H9 (cell line): ENCODE measurements around the gene ATP1A3. TPM values are rescaled to one million over a fixed set of nuclear protein-coding genes. Genes with fewer than 3 reads are reported as not detected.
A peak's percentile ranks its signal among the peaks of the same experiment; 100 is the strongest.

ENCODE experiments used
- DNase-seq: peaks from one replicate; pipeline ENCODE4 v3.0.0-alpha.2; 2017
- H2AFZ ChIP-seq: one replicate; pipeline ENCODE4 v1.6.1; 2013; ENCODE audit warnings: mild to moderate bottlenecking, low read length, control low read depth, moderate library complexity
- H2AK5ac ChIP-seq: 2 replicates; pipeline ENCODE4 v1.6.1; 2013; ENCODE audit warnings: low read length, control low read depth, mixed read lengths; ENCODE audit not compliant: insufficient read length
- H2BK120ac ChIP-seq: one replicate; pipeline ENCODE4 v1.6.1; 2013; ENCODE audit warnings: low read depth, mild to moderate bottlenecking, low read length, control low read depth, inconsistent platforms; ENCODE audit not compliant: poor library complexity, severe bottlenecking
- H2BK12ac ChIP-seq: 2 replicates; pipeline ENCODE4 v1.6.1; 2013; ENCODE audit warnings: low read length, control low read depth, mixed read lengths, low read depth; ENCODE audit not compliant: insufficient read length
- H2BK15ac ChIP-seq: 2 replicates; pipeline ENCODE4 v1.6.1; 2013; ENCODE audit warnings: low read depth, low read length, control low read depth
- H2BK20ac ChIP-seq: one replicate; pipeline ENCODE4 v1.6.1; 2013; ENCODE audit warnings: low read depth, mild to moderate bottlenecking, low read length, control low read depth, inconsistent platforms; ENCODE audit not compliant: poor library complexity, severe bottlenecking
- H2BK5ac ChIP-seq: 2 replicates; pipeline ENCODE4 v1.6.1; 2013; ENCODE audit warnings: low read length, control low read depth, mixed read lengths; ENCODE audit not compliant: insufficient read length
- H3K14ac ChIP-seq: 2 replicates; pipeline ENCODE4 v1.6.1; 2013; ENCODE audit warnings: low read length, control low read depth; ENCODE audit not compliant: insufficient read depth
- H3K18ac ChIP-seq: 2 replicates; pipeline ENCODE4 v1.6.1; 2013; ENCODE audit warnings: low read depth, mild to moderate bottlenecking, mixed read lengths, low read length, control low read depth; ENCODE audit not compliant: insufficient read length
- H3K23ac ChIP-seq: 2 replicates; pipeline ENCODE4 v1.6.1; 2013; ENCODE audit warnings: low read length, control low read depth, mixed read lengths, low read depth; ENCODE audit not compliant: insufficient read length
- H3K23me2 ChIP-seq: 2 replicates; pipeline ENCODE4 v1.6.1; 2013; ENCODE audit warnings: low read depth, mild to moderate bottlenecking, mixed read lengths, low read length, control low read depth; ENCODE audit not compliant: insufficient read length, poor library complexity, severe bottlenecking
- H3K27ac ChIP-seq: 2 replicates; pipeline ENCODE4 v1.5.1; 2013; ENCODE audit warnings: low read length, control low read depth, mixed read lengths, low read depth; ENCODE audit not compliant: insufficient read length
- H3K27me3 ChIP-seq: 2 replicates; pipeline ENCODE4 v1.6.1; 2013; ENCODE audit warnings: low read length, control low read depth, inconsistent platforms; ENCODE audit not compliant: insufficient read depth
- H3K4ac ChIP-seq: 2 replicates; pipeline ENCODE4 v1.6.1; 2013; ENCODE audit warnings: low read depth, mild to moderate bottlenecking, control low read depth, inconsistent platforms, low read length, moderate library complexity
- H3K4me1 ChIP-seq: 2 replicates; pipeline ENCODE4 v1.6.1; 2013; ENCODE audit warnings: low read length, control low read depth, inconsistent platforms; ENCODE audit not compliant: insufficient read depth
- H3K4me2 ChIP-seq: 2 replicates; pipeline ENCODE4 v1.6.1; 2013; ENCODE audit warnings: low read length, control low read depth, mixed read lengths; ENCODE audit not compliant: insufficient read length, insufficient read depth
- H3K56ac ChIP-seq: 2 replicates; pipeline ENCODE4 v1.6.1; 2013; ENCODE audit warnings: low read depth, mild to moderate bottlenecking, mixed read lengths, low read length, control low read depth; ENCODE audit not compliant: insufficient read length
- H3K79me1 ChIP-seq: 2 replicates; pipeline ENCODE4 v1.6.1; 2013; ENCODE audit warnings: low read depth, mild to moderate bottlenecking, moderate library complexity, low read length, control low read depth, inconsistent platforms; ENCODE audit not compliant: insufficient read depth, poor library complexity, severe bottlenecking
- H3K79me2 ChIP-seq: 2 replicates; pipeline ENCODE4 v1.6.1; 2013; ENCODE audit warnings: low read length, control low read depth, inconsistent platforms; ENCODE audit not compliant: insufficient read depth
- H3K9ac ChIP-seq: 2 replicates; pipeline ENCODE4 v1.6.1; 2013; ENCODE audit warnings: low read length, control low read depth, mixed read lengths; ENCODE audit not compliant: insufficient read length; ENCODE audit errors: extremely low read depth
- H3K9me3 ChIP-seq: one replicate; pipeline ENCODE4 v1.6.1; 2013; ENCODE audit warnings: low read depth, low read length, inconsistent platforms; ENCODE audit not compliant: control insufficient read depth
- H3T11ph ChIP-seq: one replicate; pipeline ENCODE4 v1.6.1; 2013; ENCODE audit warnings: mild to moderate bottlenecking, low read length, control low read depth, inconsistent platforms
- H4K20me1 ChIP-seq: one replicate; pipeline ENCODE4 v1.6.1; 2013; ENCODE audit not compliant: control insufficient read depth, insufficient read length, insufficient read depth
- H4K5ac ChIP-seq: 2 replicates; pipeline ENCODE4 v1.6.1; 2013; ENCODE audit warnings: low read depth, mild to moderate bottlenecking, mixed read lengths, low read length, control low read depth; ENCODE audit not compliant: insufficient read length
- H4K8ac ChIP-seq: replicated peaks from 2 replicates; pipeline ENCODE4 v1.6.1; 2013; ENCODE audit warnings: low read length, control low read depth, mixed read lengths, low read depth; ENCODE audit not compliant: insufficient read length
- H4K91ac ChIP-seq: 2 replicates; pipeline ENCODE4 v1.6.1; 2013; ENCODE audit warnings: low read depth, mild to moderate bottlenecking, moderate library complexity, mixed read lengths, low read length, control low read depth; ENCODE audit not compliant: insufficient read length
- H3K27ac Mint-ChIP-seq, 3 experiments: 2 replicates in 2 of 3; 3 replicates in 1 of 3; pipeline ENCODE4 v1.8.0; 2020 to 2021; ENCODE audit warnings: mixed read lengths in 3 of 3, mild to moderate bottlenecking in 1 of 3, moderate library complexity in 1 of 3
- H3K27me3 Mint-ChIP-seq: 2 replicates; pipeline ENCODE4 v1.8.0; 2021; ENCODE audit warnings: low read depth, mild to moderate bottlenecking, moderate library complexity, mixed read lengths
- H3K36me3 Mint-ChIP-seq, 3 experiments: 2 replicates in 2 of 3; 3 replicates in 1 of 3; pipeline ENCODE4 v1.8.0; 2020 to 2021; ENCODE audit warnings: low read depth in 3 of 3, mixed read lengths in 3 of 3; ENCODE audit not compliant: insufficient read depth in 1 of 3
- H3K4me1 Mint-ChIP-seq, 2 experiments: 2 replicates each; pipeline ENCODE4 v1.8.0; 2020; ENCODE audit warnings: mixed read lengths in 2 of 2
- H3K4me3 Mint-ChIP-seq, 2 experiments: 2 replicates in 1 of 2; 3 replicates in 1 of 2; pipeline ENCODE4 v1.8.0; 2020 to 2021; ENCODE audit warnings: mild to moderate bottlenecking in 2 of 2, mixed read lengths in 2 of 2, moderate library complexity in 1 of 2
- H3K9me3 Mint-ChIP-seq, 2 experiments: 2 replicates in 1 of 2; 3 replicates in 1 of 2; pipeline ENCODE4 v1.8.0; 2020; ENCODE audit warnings: mild to moderate bottlenecking in 2 of 2, mixed read lengths in 2 of 2, moderate library complexity in 1 of 2
- WGBS: extraction: QIAGEN DNeasy Blood & Tissue Kit; methylation state at CpG from one replicate; pipeline ENCODE4 v1.1.7; 2013; ENCODE audit warnings: missing lambda C conversion rate, low lambda C conversion rate, mixed read lengths; ENCODE audit not compliant: insufficient read length; ENCODE audit errors: extremely low coverage; 5-methylcytosine and 5-hydroxymethylcytosine counted together
- total RNA-seq: library from RNA; stranded (reverse); gene quantifications from 2 replicates; pipeline ENCODE4 v1.2.1, GENCODE V29; 2021
- TF ChIP-seq, protein P1 (sequence below): fragments of 200-600 bp; sonication (generic); conservative IDR thresholded peaks from 3 replicates; pipeline ENCODE4 v1.8.0; 2021; ENCODE audit warnings: antibody characterized with exemption, mild to moderate bottlenecking

The ATP1A3 gene
- total RNA-seq, 1 experiment from 2014 or later, result 11.6 TPM

DNA sequence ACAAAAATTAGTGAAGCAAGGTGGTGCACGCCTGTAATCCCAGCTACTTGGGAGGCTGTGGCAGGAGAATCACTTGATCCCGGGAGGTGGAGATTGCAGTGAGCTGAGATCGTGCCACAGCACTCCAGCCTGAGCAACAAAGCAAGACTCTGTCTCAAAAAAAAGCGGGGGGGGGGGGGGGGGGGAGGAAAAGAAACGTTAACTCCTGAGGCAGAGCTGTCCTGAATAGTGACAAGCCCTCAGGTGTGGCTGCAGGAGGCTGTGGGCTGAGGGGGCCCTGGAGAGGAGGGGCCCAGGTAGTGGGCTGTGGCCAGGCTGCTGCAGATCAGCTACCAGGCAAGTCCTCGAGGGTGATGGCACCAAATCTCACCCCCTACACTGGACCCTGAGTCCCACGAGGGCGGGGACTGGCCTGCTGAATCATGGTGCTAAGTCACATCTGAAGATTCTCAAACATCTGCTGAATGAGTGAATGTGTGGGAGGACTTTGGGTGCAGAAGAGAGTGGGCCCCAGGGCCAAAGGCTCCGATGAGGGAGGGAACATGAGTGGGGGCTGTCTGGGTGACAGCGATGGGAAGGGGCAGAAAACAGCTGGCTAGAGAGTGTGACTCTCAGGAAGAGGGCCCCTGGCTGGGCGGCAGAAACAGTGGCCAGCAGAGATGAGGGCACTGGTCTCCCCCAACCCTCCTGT is 24.6 kb upstream of the ATP1A3 start:
- H2BK120ac ChIP-seq, result no peak overlapping the region
- H4K91ac ChIP-seq, result no peak overlapping the region
- H4K8ac ChIP-seq, result no peak overlapping the region
- Mint-ChIP-seq H3K9me3 (no peaks in the 10 kb centered on the region), H3K27ac (peak overlapping the region in 1 of 3 experiments; percentile 71; a peak in 3 of 7 replicates), H3K4me1 (peaks cover 2% of the 10 kb centered on the region in 2 experiments; a peak in 2 of 4 replicates), H3K4me3 (no peak overlapping the region), H3K36me3 (peaks cover 25 to 56% (median 36%) of the 10 kb centered on the region in 3 experiments; a peak in 6 of 7 replicates), H3K27me3 (no peaks in the 10 kb centered on the region)
- WGBS, result no CpG with 5 or more reads among the region's 11 CpGs
- H3K23me2 ChIP-seq, result no peaks in the 10 kb centered on the region
- H2AK5ac ChIP-seq, result no peak overlapping the region
- no peaks in the 10 kb centered on the region for H3K79me2 ChIP-seq
- no peaks in the 10 kb centered on the region for H3K4me1 ChIP-seq
- no peak overlapping the region for H2AFZ ChIP-seq
- no peak overlapping the region for H3T11ph ChIP-seq
- H3K4ac ChIP-seq, result no peak overlapping the region
- H3K14ac ChIP-seq, result no peak overlapping the region
- no peaks in the 10 kb centered on the region for H3K9me3 ChIP-seq
- no peak overlapping the region for H3K27ac ChIP-seq
- no peak overlapping the region for H3K4me2 ChIP-seq
- no peak overlapping the region for H2BK15ac ChIP-seq
- TF ChIP-seq, protein P1, sequence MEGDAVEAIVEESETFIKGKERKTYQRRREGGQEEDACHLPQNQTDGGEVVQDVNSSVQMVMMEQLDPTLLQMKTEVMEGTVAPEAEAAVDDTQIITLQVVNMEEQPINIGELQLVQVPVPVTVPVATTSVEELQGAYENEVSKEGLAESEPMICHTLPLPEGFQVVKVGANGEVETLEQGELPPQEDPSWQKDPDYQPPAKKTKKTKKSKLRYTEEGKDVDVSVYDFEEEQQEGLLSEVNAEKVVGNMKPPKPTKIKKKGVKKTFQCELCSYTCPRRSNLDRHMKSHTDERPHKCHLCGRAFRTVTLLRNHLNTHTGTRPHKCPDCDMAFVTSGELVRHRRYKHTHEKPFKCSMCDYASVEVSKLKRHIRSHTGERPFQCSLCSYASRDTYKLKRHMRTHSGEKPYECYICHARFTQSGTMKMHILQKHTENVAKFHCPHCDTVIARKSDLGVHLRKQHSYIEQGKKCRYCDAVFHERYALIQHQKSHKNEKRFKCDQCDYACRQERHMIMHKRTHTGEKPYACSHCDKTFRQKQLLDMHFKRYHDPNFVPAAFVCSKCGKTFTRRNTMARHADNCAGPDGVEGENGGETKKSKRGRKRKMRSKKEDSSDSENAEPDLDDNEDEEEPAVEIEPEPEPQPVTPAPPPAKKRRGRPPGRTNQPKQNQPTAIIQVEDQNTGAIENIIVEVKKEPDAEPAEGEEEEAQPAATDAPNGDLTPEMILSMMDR, result no peak
- no peak overlapping the region for H3K23ac ChIP-seq
- H3K18ac ChIP-seq, result no peak overlapping the region
- H4K5ac ChIP-seq, result no peak overlapping the region
- H3K27me3 ChIP-seq, result no peaks in the 10 kb centered on the region
- no peak overlapping the region for H3K9ac ChIP-seq
- H3K79me1 ChIP-seq, result no peaks in the 10 kb centered on the region
- H3K56ac ChIP-seq, result no peak overlapping the region
- H2BK12ac ChIP-seq, result no peak overlapping the region
- H2BK20ac ChIP-seq, result no peak overlapping the region
- H2BK5ac ChIP-seq, result no peak overlapping the region
- DNase-seq, result no peak
- no peaks in the 10 kb centered on the region for H4K20me1 ChIP-seq
